ENCODE results near the gene RPL21. TPM values are rescaled to one million over a fixed set of nuclear protein-coding genes. Genes with fewer than 3 reads are reported as not detected.

Gene RPL21
- total RNA-seq (2022; extraction: Qiagen RNA extraction), result 1,165 to 1,875 TPM (median 1,225 TPM) in 5 replicates

DNA sequence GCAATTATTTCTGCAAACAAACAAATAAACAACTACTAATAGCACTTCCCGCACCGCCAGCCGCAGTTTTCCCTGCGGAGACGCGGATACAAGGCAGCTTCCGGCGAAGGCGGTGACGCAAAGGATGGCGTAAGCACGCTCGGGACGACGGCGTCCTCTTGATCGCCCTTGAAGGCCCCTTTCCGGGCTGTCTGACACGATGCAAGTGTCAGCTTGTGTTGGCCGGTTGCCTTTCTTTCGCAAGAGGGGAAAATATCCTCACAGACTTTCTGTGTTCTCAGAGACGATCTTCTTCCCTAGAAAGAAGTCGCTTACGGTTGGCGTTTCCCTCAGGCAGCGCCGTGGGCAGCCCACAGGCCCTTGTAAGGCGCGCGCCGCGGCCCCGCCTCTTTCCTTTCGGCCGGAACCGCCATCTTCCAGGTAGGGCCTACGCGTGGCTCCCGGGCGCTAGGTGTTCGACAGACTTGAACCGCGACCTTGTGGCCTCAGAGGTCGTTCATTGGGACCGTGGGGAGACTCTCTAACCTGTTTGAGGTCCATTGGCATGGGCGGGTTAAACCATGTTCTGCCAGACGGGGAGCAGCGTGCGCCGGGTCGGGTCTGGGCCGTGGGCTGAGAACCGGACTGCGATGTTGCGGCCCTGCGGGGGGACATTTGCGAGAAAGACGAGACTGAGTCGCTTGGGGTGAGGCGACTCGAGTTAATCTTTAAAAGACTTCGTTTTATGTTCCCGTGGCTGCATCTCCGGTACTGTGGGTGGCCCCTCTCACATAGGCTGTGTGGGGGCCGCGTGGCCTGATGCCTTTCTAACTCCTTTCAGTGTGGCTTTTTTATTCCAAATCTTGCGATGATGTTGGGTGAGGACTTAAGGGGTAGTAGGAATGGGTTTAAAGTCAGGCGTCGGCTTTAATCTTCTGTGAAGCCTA, at the start of gene RPL21:
TSS of gene RPL21 (plus strand) at position 393 of the 926 bp plus-strand sequence. CDS start 2,219 bp downstream, outside the sequence.

DNA sequence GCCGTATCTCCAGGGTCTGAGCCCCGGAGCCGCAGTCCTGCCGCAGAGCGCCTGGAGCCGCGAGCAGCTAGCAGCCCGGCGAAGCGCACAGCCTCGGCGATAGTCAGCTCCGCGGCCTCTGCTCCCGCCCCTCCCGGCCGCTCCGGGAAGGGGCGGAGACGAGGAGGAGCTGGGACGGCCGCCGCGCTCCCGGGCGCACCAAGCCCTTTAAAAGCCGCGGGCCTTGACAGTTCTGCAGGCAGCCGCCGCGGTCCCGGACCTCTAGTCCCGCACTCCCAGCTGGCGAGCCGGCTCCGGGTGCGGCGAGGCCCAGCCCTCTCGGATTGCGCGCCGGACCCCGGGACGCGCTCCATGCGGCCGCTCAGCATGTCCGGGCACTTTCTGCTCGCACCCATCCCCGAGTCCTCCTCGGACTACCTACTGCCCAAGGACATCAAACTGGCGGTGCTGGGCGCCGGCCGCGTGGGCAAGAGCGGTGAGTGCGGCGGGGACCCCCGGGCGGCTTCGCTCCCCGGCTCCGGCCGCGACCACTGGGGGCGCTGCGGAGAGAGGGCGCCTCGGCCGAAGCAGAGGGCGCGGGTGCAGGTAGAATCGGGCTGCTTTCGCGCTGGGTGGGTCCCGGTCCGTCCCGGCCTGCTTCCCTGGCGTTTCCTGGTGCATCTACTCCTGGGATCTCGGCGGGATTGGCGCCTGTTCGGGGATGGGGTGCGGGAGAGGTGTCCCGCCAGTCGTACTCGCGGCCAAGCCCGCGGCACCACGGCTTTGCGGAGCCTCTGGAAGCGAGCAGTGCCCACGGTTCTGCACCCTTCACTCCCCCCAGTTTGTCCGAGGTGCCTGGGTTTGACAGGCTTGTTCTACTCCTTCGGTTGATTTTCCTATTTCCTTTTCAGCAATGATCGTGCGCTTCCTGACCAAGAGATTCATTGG, 19.5 kb downstream of the RPL21 start, which contains the start of gene RASL11A:
TSS of gene RASL11A (plus strand) at position 237 of the 927 bp plus-strand sequence. CDS start at position 352, 115 bp downstream.

Other genes with a start within 250 kb of the RPL21 start
- 15.4 to 19.7 TPM (median 17.2 TPM) in 5 replicates for gene USP12, start 79.7 kb upstream of the RPL21 start, total RNA-seq (2022; extraction: Qiagen RNA extraction)
- gene RASL11A, start 19.3 kb downstream of the RPL21 start, total RNA-seq (2022; extraction: Qiagen RNA extraction), result 3.1 to 6.8 TPM (median 4.9 TPM) in 5 replicates
- 94.1 to 111 TPM (median 105 TPM) in 5 replicates for gene GTF3A, start 173.1 kb downstream of the RPL21 start, total RNA-seq (2022; extraction: Qiagen RNA extraction)
- 22.1 to 28.2 TPM (median 23.4 TPM) in 5 replicates for gene MTIF3, start 199.0 kb downstream of the RPL21 start, total RNA-seq (2022; extraction: Qiagen RNA extraction)

Measured in A549 treated with dexamethasone at 1 μM for 4 hours (cell line).